Measurements from ENCODE around the gene NSRP1. TPM values are rescaled to one million over a fixed set of nuclear protein-coding genes. Genes with fewer than 3 reads are reported as not detected.

The NSRP1 gene
- total and polyA plus RNA-seq, 2 of the 4 experiments (the other 2 are of a cell fraction), result 3.4 to 14.2 TPM

DNA sequence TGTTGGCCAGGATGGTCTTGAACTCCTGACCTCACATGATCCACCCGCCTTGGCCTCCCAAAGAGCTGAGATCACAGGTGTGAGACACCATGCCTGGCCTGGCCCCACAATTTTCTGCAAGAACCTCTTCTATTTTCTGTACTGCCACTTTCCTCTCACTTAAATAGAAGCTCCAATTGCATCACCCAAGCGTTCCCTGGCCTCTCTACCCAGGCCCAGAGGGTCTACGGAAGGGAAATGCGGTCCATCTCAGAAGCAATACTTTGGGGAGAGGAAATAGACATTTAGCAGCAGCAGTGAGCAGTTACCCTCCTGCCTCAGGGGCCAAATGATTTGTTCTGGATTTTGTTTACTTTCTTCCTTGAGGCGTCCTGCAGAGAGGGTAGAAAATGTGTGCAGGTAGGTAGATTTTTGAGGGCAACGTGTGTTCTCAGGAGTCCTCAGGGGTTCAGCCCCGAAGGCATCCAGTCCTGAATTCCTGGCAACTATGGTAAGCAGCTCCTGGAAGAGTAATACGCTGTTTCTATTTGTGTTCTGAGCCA is 107.9 kb downstream of the NSRP1 start:
- dilution Hi-C loops (cut with HindIII; ENCODE audit: low sequenced_read_pairs, unreplicated experiment), result no loop called here
- no peak for TF ChIP-seq RFX5 (IDR thresholded peaks at IDR 0.05; ENCODE audit: low read depth, low read length)
- TF ChIP-seq POLR2A (IDR thresholded peaks at IDR 0.05; ENCODE audit: low read depth, low read length), result no peak
- TF ChIP-seq CHD1 (IDR thresholded peaks at IDR 0.05; ENCODE audit: low read depth, low read length), result no peak
- Histone ChIP-seq H3K4me3 (ENCODE audit: insufficient read depth, low read depth, low read length) (no peak overlapping the region), H3K23ac (ENCODE audit: low read depth, low read length) (no peak overlapping the region), H3K36me3 (ENCODE audit: control insufficient read depth, insufficient read depth, low read length) (no peaks in the 10 kb centered on the region), H3K9me3 (ENCODE audit: control insufficient read depth, insufficient read depth, low read length) (no peaks in the 10 kb centered on the region), H3K14ac (replicated peaks; ENCODE audit: low read depth, low read length) (no peak overlapping the region), H2BK20ac (ENCODE audit: low read depth, low read length) (no peak overlapping the region), H2AK9ac (replicated peaks; ENCODE audit: low read depth, low read length, poor library complexity) (no peak overlapping the region), H3K56ac (ENCODE audit: extremely low read depth, insufficient read depth, low read length) (no peak overlapping the region), H3K79me1 (ENCODE audit: low read depth in 1 of 2, low read length in 2 of 2) (no peaks in the 10 kb centered on the region), H4K8ac (ENCODE audit: low read depth in 2 of 2, low read length in 2 of 2) (no peak overlapping the region), H3K18ac (ENCODE audit: low read depth, low read length) (no peak overlapping the region), H3K9me1 (ENCODE audit: insufficient read depth, low read length) (0 out of 2 replicates have a peak, but pooled peaks cover 3% of the 10 kb centered on the region), H3K27me3 (ENCODE audit: control insufficient read depth, insufficient read depth, low read length) (peaks cover 55% of the 10 kb centered on the region), H2BK15ac (ENCODE audit: low read depth, low read length) (no peak overlapping the region), H3K4ac (ENCODE audit: low read depth, low read length) (no peak overlapping the region), H3K4me2 (ENCODE audit: low read depth, low read length) (no peak overlapping the region), H2BK5ac (ENCODE audit: low read depth, low read length, poor library complexity, severe bottlenecking) (no peak overlapping the region), H3K27ac (ENCODE audit: insufficient read depth, low read length) (no peak overlapping the region), H2AK5ac (ENCODE audit: low read depth, low read length) (no peak overlapping the region), H4K20me1 (ENCODE audit: insufficient read depth, low read length) (no peaks in the 10 kb centered on the region), H2BK120ac (ENCODE audit: low read depth, low read length) (no peak overlapping the region), H3K4me1 (ENCODE audit: control insufficient read depth, insufficient read depth, low read length) (no peaks in the 10 kb centered on the region; the same call in 1 of the 2 replicates), H3K9ac (ENCODE audit: low read depth, low read length) (no peak overlapping the region), H4K5ac (ENCODE audit: low read depth, low read length) (no peak overlapping the region), H4K91ac (ENCODE audit: insufficient read depth, low read depth, low read length) (no peak overlapping the region), H2AFZ (replicated peaks; ENCODE audit: low read length, poor library complexity) (no peak overlapping the region)
- no peak for DNase-seq
- CTCF ChIA-PET, result interaction anchor here (0.7 kb wide), 1 partner anchor 12 kb away, joined by 4 read pairs; no protein-coding TSS in a partner anchor
- POLR2A ChIA-PET (ENCODE audit: unreplicated experiment), result no interaction called here
- WGBS, 2 experiments (ENCODE audit: extremely low coverage in 2 of 2, insufficient read length in 1 of 2), result 80% methylated on average over 1 of the region's 8 CpGs; no CpG with 5 or more reads in 1 of the 2 experiments
- no TSS peak for BruUV-seq (replicated peaks)
- intact Hi-C loops (cut with micrococcal nuclease), result no loop called here
- in situ Hi-C loops (cut with MboI; ENCODE audit: low sequenced_read_pairs), result no loop called here
- ATAC-seq (ENCODE audit: low read depth), result no peak

Data from IMR-90 (cell line).